Prostate gland (tissue), 2 donors: Measurements from ENCODE around the gene BTBD9.

ENCODE experiments used
- POLR2A ChIP-seq: fragments of 450-650 bp; IDR thresholded peaks from one replicate; pipeline ENCODE4 v1.6.1; 2016; ENCODE audit warnings: antibody characterized with exemption, mild to moderate bottlenecking
- TF ChIP-seq, protein P1 (sequence below), 4 experiments: fragments of 200-600 bp in 2 of 4; fragments of 450-650 bp in 2 of 4; sonication (generic) in 2 of 4; IDR thresholded peaks; 1 replicate in 3 of 4; 2 replicates in 1 of 4; pipeline ENCODE4 v1.5.1; 2016 to 2019; ENCODE audit warnings: antibody characterized with exemption in 4 of 4, mild to moderate bottlenecking in 2 of 4, moderate library complexity in 2 of 4

DNA sequence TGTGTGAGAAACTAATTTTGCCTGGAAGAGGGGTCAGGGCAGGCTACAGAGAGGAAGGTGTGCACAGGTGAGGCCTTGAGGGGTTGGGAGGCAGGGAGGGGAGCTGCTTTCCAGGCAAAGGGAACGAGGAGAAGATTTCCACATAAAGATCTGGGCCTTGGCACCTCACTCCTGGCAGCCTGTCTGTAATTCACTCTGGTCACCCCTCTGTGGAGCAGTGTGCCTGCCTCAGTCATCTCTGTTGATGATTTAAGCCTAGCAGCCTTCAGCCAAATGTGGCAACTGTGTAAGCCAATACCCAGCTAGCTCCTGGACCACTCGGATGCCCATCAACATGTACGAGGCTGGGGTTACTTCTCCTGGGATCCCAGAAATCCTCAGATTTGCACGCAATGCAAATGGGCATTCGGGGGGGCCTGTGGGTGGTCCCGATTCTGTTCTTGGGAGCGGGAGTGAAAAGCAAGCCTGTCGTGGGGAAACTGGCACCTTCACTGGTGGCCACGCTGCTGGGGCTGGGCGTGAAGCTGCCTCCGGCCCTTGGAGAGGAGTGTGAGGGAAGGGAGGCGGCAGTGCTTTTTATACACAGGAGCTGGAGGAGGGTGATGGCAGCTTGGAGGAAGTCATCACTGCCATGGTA, 459.8 kb downstream of the BTBD9 start:
- TF ChIP-seq, protein P1, sequence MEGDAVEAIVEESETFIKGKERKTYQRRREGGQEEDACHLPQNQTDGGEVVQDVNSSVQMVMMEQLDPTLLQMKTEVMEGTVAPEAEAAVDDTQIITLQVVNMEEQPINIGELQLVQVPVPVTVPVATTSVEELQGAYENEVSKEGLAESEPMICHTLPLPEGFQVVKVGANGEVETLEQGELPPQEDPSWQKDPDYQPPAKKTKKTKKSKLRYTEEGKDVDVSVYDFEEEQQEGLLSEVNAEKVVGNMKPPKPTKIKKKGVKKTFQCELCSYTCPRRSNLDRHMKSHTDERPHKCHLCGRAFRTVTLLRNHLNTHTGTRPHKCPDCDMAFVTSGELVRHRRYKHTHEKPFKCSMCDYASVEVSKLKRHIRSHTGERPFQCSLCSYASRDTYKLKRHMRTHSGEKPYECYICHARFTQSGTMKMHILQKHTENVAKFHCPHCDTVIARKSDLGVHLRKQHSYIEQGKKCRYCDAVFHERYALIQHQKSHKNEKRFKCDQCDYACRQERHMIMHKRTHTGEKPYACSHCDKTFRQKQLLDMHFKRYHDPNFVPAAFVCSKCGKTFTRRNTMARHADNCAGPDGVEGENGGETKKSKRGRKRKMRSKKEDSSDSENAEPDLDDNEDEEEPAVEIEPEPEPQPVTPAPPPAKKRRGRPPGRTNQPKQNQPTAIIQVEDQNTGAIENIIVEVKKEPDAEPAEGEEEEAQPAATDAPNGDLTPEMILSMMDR (IDR thresholded peaks at IDR 0.05), result no peak
- no peak for TF ChIP-seq POLR2A
